CD14-positive monocyte (primary cell): ENCODE measurements around the gene ILK. TPM values are rescaled to one million over a fixed set of nuclear protein-coding genes. Genes with fewer than 3 reads are reported as not detected.

Experiments
- DNase-seq, 3 donors: peaks; one replicate each; pipeline ENCODE4 v3.0.0-alpha.2; 2011 to 2022
- H2AFZ ChIP-seq: 2 replicates; pipeline ENCODE4 v1.6.0; 2012; ENCODE audit warnings: mild to moderate bottlenecking, low read depth, low read length, inconsistent platforms; ENCODE audit not compliant: insufficient read depth, poor library complexity, severe bottlenecking
- H3K27ac ChIP-seq, 2 donors: 1 replicate in 1 of 2; 2 replicates in 1 of 2; pipeline ENCODE4 v1.5.1; 2012 to 2013; ENCODE audit warnings: low read length in 2 of 2, control low read depth in 1 of 2, inconsistent platforms in 1 of 2, low read depth in 1 of 2, mild to moderate bottlenecking in 1 of 2
- H3K27me3 ChIP-seq, 2 donors: one replicate each; pipeline versions ENCODE4 v1.6.0 to v1.6.1; 2011 to 2013; ENCODE audit warnings: low read length in 2 of 2; ENCODE audit not compliant: control insufficient read depth in 2 of 2, insufficient read depth in 2 of 2
- H3K36me3 ChIP-seq, 2 donors: replicated peaks in 1 of 2; 1 replicate in 1 of 2; 2 replicates in 1 of 2; pipeline versions ENCODE4 v1.5.1 to v1.6.1; 2012 to 2013; ENCODE audit warnings: low read length in 2 of 2, control low read depth in 1 of 2, inconsistent platforms in 1 of 2, mild to moderate bottlenecking in 1 of 2; ENCODE audit not compliant: insufficient read depth in 2 of 2, control insufficient read depth in 1 of 2
- H3K4me1 ChIP-seq, 2 donors: 1 replicate in 1 of 2; 2 replicates in 1 of 2; pipeline versions ENCODE4 v1.5.1 to v1.6.1; 2012 to 2013; ENCODE audit warnings: low read length in 2 of 2, control low read depth in 1 of 2, inconsistent platforms in 1 of 2, mild to moderate bottlenecking in 1 of 2, moderate library complexity in 1 of 2; ENCODE audit not compliant: insufficient read depth in 2 of 2, control insufficient read depth in 1 of 2
- H3K4me2 ChIP-seq: replicated peaks from 2 replicates; pipeline ENCODE3; 2012; ENCODE audit warnings: low read length, moderate library complexity, mild to moderate bottlenecking; ENCODE audit not compliant: poor library complexity, severe bottlenecking; ENCODE audit errors: extremely low read depth
- H3K4me3 ChIP-seq, 3 experiments: fragments of 200-600 bp in 1 of 3; sonication (generic) in 1 of 3; replicated peaks in 1 of 3; 1 replicate in 2 of 3; 2 replicates in 1 of 3; pipeline ENCODE4 v1.5.1; 2011 to 2013; ENCODE audit warnings: low read length in 3 of 3, mild to moderate bottlenecking in 3 of 3, control low read depth in 2 of 3, low read depth in 2 of 3, inconsistent platforms in 1 of 3, moderate library complexity in 1 of 3
- H3K79me2 ChIP-seq: 2 replicates; pipeline ENCODE4 v1.6.0; 2012; ENCODE audit warnings: mild to moderate bottlenecking, control low read depth, inconsistent platforms, low read length, moderate library complexity; ENCODE audit not compliant: insufficient read depth
- H3K9ac ChIP-seq: 2 replicates; pipeline ENCODE4 v1.6.0; 2017; ENCODE audit warnings: low read length, mild to moderate bottlenecking; ENCODE audit not compliant: insufficient read depth, poor library complexity, severe bottlenecking
- H3K9me3 ChIP-seq, 2 donors: replicated peaks in 1 of 2; 1 replicate in 1 of 2; 2 replicates in 1 of 2; pipeline versions ENCODE4 v1.5.1 to v1.6.1; 2012 to 2013; ENCODE audit warnings: low read length in 2 of 2, control low read depth in 1 of 2; ENCODE audit not compliant: control insufficient read depth in 1 of 2, insufficient read depth in 1 of 2
- H4K20me1 ChIP-seq: 2 replicates; pipeline ENCODE4 v1.6.0; 2012; ENCODE audit warnings: mild to moderate bottlenecking, low read length, control low read depth, moderate library complexity; ENCODE audit not compliant: insufficient read depth
- H3K27ac Mint-ChIP-seq, 7 donors: one replicate each; pipeline ENCODE4 v1.8.0; 2020; ENCODE audit warnings: mild to moderate bottlenecking in 7 of 7, mixed read lengths in 7 of 7, moderate library complexity in 6 of 7, inconsistent platforms in 2 of 7
- H3K27me3 Mint-ChIP-seq, 3 donors: one replicate each; pipeline ENCODE4 v1.8.0; 2021 to 2022; ENCODE audit warnings: low read depth in 3 of 3, mild to moderate bottlenecking in 3 of 3, mixed read lengths in 3 of 3, moderate library complexity in 3 of 3, inconsistent platforms in 1 of 3
- H3K36me3 Mint-ChIP-seq, 2 donors: one replicate each; pipeline ENCODE4 v1.8.0; 2020; ENCODE audit warnings: mixed read lengths in 2 of 2, inconsistent platforms in 1 of 2, mild to moderate bottlenecking in 1 of 2
- H3K4me1 Mint-ChIP-seq: one replicate; pipeline ENCODE4 v1.8.0; 2020; ENCODE audit warnings: mild to moderate bottlenecking, mixed read lengths
- H3K4me3 Mint-ChIP-seq, 2 donors: one replicate each; pipeline ENCODE4 v1.8.0; 2020; ENCODE audit warnings: mild to moderate bottlenecking in 2 of 2, mixed read lengths in 2 of 2, moderate library complexity in 1 of 2
- H3K9me3 Mint-ChIP-seq, 7 donors: one replicate each; pipeline ENCODE4 v1.8.0; 2020 to 2022; ENCODE audit warnings: mixed read lengths in 7 of 7, mild to moderate bottlenecking in 6 of 7, moderate library complexity in 6 of 7, inconsistent platforms in 2 of 7
- CTCF ChIP-seq: fragments of 200-600 bp; IDR thresholded peaks from one replicate; pipeline ENCODE4 v1.8.0; 2022; ENCODE audit warnings: antibody characterized with exemption, mild to moderate bottlenecking
- WGBS: methylation state at CpG from one replicate; pipeline ENCODE4 v1.1.5; 2013; ENCODE audit warnings: missing lambda C conversion rate; ENCODE audit not compliant: insufficient coverage; 5-methylcytosine and 5-hydroxymethylcytosine counted together
- intact Hi-C, 2 donors: fragments of 100-400 bp; cut with micrococcal nuclease; formaldehyde crosslinking; loops; one replicate each; pipeline versions ENCODE4 v1.15.0 to v1.15.1; 2023
- polyA plus RNA-seq, 3 donors: library from polyadenylated mRNA; depleted of rRNA in 1 of 3; unstranded in 2 of 3; stranded (reverse) in 1 of 3; fragments of 300-500 nt in 2 of 3; fragments of >200 nt in 1 of 3; fragmentation: Illumina TruSeq in 2 of 3; gene quantifications; 1 replicate in 2 of 3; 2 replicates in 1 of 3; pipeline ENCODE4 v1.2.3, GENCODE V29; 2012 to 2021

Gene ILK
- polyA plus RNA-seq, 3 donors, result 165 to 271 (median 250) TPM

- Histone ChIP-seq H3K9me3 (no peaks in the 10 kb centered on the region), H3K79me2 (no peaks in the 10 kb centered on the region), H3K4me1 (peaks cover 2 to 5% of the 10 kb centered on the region in 2 donors), H3K36me3 (peaks cover 0 to 8% of the 10 kb centered on the region in 2 donors), H4K20me1 (no peaks in the 10 kb centered on the region), H3K4me3 (no peak overlapping the region), H3K27ac (no peak overlapping the region), H3K27me3 (no peaks in the 10 kb centered on the region), H3K4me2 (no peak overlapping the region), H3K9ac (no peak overlapping the region), H2AFZ (no peak overlapping the region)
- Mint-ChIP-seq H3K4me1 (peaks cover 8% of the 10 kb centered on the region), H3K4me3 (no peak overlapping the region), H3K27ac (no peak overlapping the region), H3K27me3 (peaks cover 0 to 5% (median 5%) of the 10 kb centered on the region in 3 donors), H3K36me3 (peaks cover 21 to 39% of the 10 kb centered on the region in 2 donors), H3K9me3 (peaks cover 0 to 5% (median 1%) of the 10 kb centered on the region in 7 donors)
- DNase-seq, result no peak
- WGBS, result 11% methylated on average over 3 of the region's 6 CpGs
- intact Hi-C loops, result no loop called here
- no peak for TF ChIP-seq CTCF
These were observed 26.9 kb upstream of the ILK start for GRCh38 chr11:6576471-6577373.

GRCh38 chr11:6578134-6578533 is 25.4 kb upstream of the ILK start:
- H3K27ac Mint-ChIP-seq, result no peak overlapping the region
- H3K27ac ChIP-seq, result no peak overlapping the region
- peaks cover 2 to 5% of the 10 kb centered on the region in 2 donors for H3K4me1 ChIP-seq
- no peak overlapping the region for H2AFZ ChIP-seq
- TF ChIP-seq CTCF, result no peak
- H3K79me2 ChIP-seq, result no peaks in the 10 kb centered on the region
- peaks cover 0 to 8% of the 10 kb centered on the region in 2 donors for H3K36me3 ChIP-seq
- no peak overlapping the region for H3K4me2 ChIP-seq
- no peaks in the 10 kb centered on the region for H3K27me3 ChIP-seq
- no peaks in the 10 kb centered on the region for H4K20me1 ChIP-seq
- intact Hi-C loops, result no loop called here
- peaks cover 0 to 2% (median 0%) of the 10 kb centered on the region in 3 donors for H3K27me3 Mint-ChIP-seq
- peaks cover 3 to 6% (median 4%) of the 10 kb centered on the region in 7 donors for H3K9me3 Mint-ChIP-seq
- H3K4me3 ChIP-seq, result no peak overlapping the region
- H3K9ac ChIP-seq, result no peak overlapping the region
- WGBS, result no CpG with 5 or more reads among the region's 1 CpG
- H3K36me3 Mint-ChIP-seq, result peaks cover 22 to 37% of the 10 kb centered on the region in 2 donors
- H3K4me1 Mint-ChIP-seq, result peaks cover 8% of the 10 kb centered on the region
- DNase-seq, result no peak
- H3K9me3 ChIP-seq, result peaks cover 0 to under 1% of the 10 kb centered on the region in 2 donors
- H3K4me3 Mint-ChIP-seq, result no peak overlapping the region
